NCI-H2171 treated with DMSO at 0.1 percent for 48 hours (cell line): Measurements from ENCODE around the gene KIAA0040.
"Not testable (repeated sequence)": the region's sequence is repeated elsewhere in the genome, so short reads cannot be mapped to it uniquely, and the experiment has no call there.

ENCODE experiments used
- DNase-seq: peaks from one replicate; lab custom pipeline; 2025; lab: John Stamatoyannopoulos, UW

The KIAA0040 gene

GRCh38 chr1:175137369-175137768, 55.2 kb downstream of the KIAA0040 start:
- no peak for DNase-seq

- no peak for DNase-seq
Observed at GRCh38 chr1:175136246-175136645, 56.3 kb downstream of the KIAA0040 start.

DNA sequence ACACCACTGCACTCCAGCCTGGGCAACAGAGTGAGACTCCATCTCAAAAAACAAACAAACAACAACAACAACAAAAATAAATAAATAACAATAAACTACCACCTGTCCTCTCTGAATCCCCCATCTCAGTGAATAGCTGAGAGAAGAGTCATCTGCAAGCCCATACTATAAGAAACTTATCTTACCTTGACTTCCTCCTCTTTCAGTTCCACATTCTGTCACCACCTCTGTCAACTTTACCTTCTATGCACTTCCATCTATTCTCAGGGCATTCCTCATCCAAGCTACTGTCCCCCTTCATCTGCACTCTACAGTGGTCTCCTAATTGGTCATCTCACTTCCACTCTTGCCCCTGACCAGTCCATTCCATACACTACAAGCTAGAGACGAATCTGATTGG, 58.1 kb downstream of the KIAA0040 start:
- DNase-seq, result no peak

DNA sequence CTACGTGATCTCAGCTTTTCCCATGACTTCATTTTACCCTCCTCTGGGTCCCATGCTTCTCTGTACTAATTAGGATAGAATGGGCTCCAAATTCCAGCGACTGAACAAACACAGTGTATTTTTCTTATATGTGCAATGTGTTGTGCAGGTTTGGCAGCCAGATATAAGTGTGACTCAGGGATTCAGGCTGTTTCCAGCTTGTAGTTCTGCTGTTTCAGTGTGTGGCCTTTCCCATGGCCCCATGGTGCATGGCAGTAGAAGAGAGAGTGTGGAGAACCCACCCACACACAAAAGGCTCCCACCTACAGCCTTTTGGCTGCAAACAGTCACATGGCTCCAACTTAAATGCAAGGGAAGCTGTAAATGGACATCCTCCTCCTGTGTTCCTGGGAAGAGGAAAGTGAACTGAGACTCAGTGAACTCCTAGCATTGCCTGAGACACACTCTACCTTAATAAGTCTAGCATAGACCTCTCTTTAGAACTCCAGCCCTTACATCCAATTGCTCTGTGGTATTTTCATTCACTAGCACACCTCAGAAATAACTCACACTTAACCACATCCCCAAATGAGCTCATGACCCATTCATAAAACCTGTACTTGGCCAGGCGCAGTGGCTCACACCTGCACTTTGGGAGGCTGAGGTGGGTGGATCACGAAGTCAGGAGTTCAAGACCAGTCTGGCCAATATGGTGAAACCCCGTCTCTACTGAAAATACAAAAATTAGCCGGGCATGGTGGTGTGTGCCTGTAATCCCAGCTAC, 58.7 kb downstream of the KIAA0040 start:
- DNase-seq, result no peak

- DNase-seq, result no peak
Observed at GRCh38 chr1:175132436-175132835, 60.1 kb downstream of the KIAA0040 start.

GRCh38 chr1:175131095-175131494, 61.5 kb downstream of the KIAA0040 start:
- no peak for DNase-seq

DNA sequence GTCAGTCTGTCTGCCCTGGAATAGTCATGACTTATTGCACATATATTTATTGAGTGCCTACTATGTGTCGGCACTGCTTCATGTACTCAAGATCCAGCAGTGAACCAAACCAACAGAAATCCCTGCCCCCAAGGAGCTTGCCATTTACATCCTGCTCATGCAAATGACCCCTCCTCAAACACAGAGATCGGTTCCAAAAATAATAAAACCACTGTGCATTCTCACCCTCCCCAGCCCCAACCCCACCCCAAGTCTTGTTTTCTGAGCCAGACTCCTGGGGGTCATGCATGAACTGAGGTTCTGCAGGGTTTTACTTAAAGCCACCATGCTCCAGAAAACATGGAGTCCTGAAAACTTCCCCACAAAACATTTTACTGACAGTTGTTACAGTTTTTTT, 61.9 kb downstream of the KIAA0040 start:
- no peak for DNase-seq

DNA sequence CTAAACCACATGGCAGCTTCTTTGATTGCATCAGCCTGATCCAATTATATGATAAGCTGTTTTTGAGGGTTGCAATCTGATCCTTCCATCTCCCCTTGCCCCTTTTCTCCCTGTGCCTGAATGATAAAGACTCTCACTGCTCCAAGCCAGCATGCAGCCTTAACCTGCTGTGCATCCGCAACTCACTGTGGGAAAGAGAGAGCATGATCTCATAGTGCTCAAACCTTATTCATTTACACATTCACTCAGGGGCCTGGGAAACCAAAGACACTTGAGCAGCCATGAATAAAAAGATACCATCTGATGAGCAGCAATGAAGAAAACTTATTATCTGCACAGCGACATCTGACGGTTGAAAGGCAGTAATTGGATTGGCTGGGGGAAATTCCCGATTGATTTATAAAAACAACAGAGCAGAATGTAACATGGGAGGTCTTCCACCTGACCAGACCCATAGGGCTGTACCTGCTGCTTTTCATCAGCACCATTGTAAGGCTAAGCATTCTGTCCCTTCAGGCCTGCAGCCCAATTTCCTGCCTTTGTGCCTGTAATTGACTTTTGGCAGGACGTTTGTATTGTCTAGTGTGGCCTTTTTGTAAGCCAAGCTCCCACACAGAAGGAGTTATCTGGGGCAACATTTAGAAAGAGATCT, 62.5 kb downstream of the KIAA0040 start:
- DNase-seq, result peak; percentile 71

- DNase-seq, result no peak
Observed at GRCh38 chr1:175129644-175129996, 63.0 kb downstream of the KIAA0040 start.

GRCh38 chr1:175129182-175129581, 63.4 kb downstream of the KIAA0040 start:
- peak; percentile 41 for DNase-seq

DNA sequence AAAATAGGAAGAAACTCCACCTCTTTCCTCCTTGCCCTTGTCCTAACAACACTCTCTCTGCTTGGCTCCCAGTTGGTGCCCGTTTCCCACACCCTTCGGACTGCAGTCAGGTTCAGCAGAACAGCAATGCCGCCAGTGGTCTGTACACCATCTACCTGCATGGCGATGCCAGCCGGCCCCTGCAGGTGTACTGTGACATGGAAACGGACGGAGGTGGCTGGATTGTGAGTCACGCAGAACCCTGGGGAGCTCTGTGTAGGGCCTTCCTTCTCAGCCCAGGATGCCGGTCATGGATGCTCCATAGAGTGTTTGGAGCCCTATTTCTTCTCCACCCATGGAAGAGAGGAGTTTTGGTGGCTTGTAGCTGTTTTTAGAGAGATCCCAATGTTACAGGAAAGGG, 64.1 kb downstream of the KIAA0040 start:
- DNase-seq, result no peak

DNA sequence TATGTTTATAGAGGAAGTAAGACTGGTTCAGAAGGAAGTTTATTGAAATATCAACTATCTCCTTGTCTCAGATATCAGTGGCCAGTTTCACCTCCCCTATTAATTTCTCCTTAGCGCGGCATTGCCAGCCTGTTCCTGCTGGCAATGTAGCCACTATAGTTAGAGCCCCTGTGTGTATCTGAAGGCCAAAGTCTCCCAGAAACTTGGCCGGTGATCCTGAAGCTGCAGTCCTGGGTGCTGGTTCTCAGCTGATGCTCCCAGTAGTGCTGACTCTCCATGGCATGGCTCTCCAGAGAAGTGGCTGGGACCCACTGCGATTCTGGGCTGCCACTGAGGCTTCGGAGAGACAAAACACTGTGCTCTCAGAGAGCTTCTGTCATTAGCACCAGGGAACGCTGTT, 65.0 kb downstream of the KIAA0040 start:
- DNase-seq, result no peak

GRCh38 chr1:175126347-175126746, 66.2 kb downstream of the KIAA0040 start:
- DNase-seq, result no peak

- no peak for DNase-seq
Observed at GRCh38 chr1:175124861-175125260, 67.7 kb downstream of the KIAA0040 start.

- DNase-seq, result no peak
Observed at GRCh38 chr1:175120511-175120910, 72.1 kb downstream of the KIAA0040 start.

DNA sequence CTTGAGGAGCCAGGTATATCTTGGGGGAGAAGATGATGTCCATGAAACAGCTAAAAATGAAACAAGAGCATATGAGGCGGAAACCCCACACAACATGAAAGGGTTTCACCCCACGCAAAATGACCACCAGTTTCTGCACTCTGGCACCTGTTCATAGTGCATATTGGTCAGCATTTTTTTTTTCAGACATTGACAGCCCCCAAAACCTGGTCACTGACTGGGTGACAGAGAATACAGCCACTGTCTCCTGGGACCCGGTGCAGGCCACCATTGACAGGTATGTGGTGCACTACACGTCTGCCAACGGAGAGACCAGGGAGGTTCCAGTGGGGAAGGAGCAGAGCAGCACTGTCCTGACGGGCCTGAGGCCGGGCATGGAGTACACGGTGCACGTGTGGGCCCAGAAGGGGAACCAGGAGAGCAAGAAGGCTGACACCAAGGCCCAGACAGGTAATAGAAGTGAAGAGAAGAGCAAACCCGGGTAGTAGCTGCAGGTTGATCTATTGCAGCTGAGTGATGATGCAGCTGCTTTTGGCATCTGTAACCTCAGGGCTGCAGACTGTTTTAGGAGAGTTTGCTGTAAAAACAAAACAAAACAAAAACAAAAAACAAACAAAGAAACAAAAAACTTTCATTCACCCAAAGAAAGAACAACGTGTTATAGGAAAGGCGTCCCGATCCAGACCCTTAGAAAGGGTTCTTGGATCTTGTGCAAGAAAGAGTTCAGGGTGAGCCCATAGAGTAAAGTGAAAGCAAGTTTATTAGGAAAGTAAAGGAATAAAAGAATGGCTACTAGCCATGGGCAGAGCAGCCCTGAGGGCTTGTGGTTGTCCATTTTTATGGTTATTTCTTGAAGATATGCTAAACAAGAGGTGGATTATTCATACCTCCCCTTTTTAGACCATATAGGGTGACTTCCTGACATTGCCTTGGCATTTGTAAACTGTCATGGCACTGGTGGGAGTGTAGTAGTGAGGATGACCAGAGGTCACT, 73.9 kb downstream of the KIAA0040 start:
- DNase-seq, result no peak

- no peak for DNase-seq
Observed at GRCh38 chr1:175116903-175117302, 75.7 kb downstream of the KIAA0040 start.

- DNase-seq, result no peak
Observed at GRCh38 chr1:175116210-175116798, 76.3 kb downstream of the KIAA0040 start.

GRCh38 chr1:175114996-175115395, 77.6 kb downstream of the KIAA0040 start:
- no peak for DNase-seq

DNA sequence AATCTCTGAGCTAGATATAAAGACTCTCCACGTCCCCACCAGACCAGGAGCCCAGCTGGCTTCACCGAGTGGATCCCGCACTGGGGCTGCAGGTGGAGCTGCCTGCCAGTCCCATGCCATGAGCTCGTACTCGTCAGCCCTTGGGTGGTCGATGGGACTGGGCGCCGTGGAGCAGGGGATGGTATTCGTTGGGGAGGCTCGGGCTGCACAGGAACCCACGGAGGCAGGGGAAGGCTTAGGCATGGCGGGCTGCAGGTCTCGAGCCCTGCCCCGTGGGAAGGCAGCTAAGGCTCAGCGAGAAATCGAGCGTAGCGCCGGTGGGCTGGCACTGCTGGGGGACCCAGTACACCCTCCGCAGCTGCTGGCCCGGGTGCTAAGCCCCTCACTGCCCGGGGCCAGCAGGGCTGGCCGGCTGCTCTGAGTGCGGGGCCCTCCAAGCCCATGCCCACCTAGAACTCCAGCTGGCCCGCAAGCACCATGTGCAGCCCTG, 84.2 kb downstream of the KIAA0040 start:
- not testable (repeated sequence) for DNase-seq
